Peyer's patch (tissue), 4 donors: Measurements from ENCODE around the gene CCDC85B.

ENCODE experiments used
- CTCF ChIP-seq, 6 experiments: fragments of 450-650 bp in 4 of 6; fragments of 200-600 bp in 2 of 6; sonication (generic) in 1 of 6; IDR thresholded peaks; one replicate each; pipeline ENCODE4 v1.5.1; 2017 to 2019; ENCODE audit warnings: antibody characterized with exemption in 6 of 6, mild to moderate bottlenecking in 3 of 6, moderate library complexity in 1 of 6
- POLR2A ChIP-seq, 2 donors: fragments of 450-650 bp; IDR thresholded peaks; one replicate each; pipeline ENCODE4 v1.5.1; 2017; ENCODE audit warnings: antibody characterized with exemption in 2 of 2, mild to moderate bottlenecking in 2 of 2, moderate library complexity in 2 of 2

- TF ChIP-seq CTCF (IDR thresholded peaks at IDR 0.05) (no peak), POLR2A (IDR thresholded peaks at IDR 0.05) (no peak)
Measured at GRCh38 chr11:65892661-65893317, 2.3 kb downstream of the CCDC85B start.
